SK-N-MC (cell line): ENCODE results near the gene KRTAP10-5.
"Not testable (repeated sequence)": the region's sequence is repeated elsewhere in the genome, so short reads cannot be mapped to it uniquely, and the experiment has no call there.

Experiments
- DNase-seq: peaks from one replicate; pipeline ENCODE4 v3.0.0-alpha.2; 2011; ENCODE audit warnings: low read depth, low spot score
- H3K27ac ChIP-seq: fragments of 200-600 bp; sonication (generic); 2 replicates; pipeline ENCODE4 v1.5.1; 2016; ENCODE audit warnings: mixed run types
- H3K36me3 ChIP-seq: fragments of 200-600 bp; sonication (generic); 2 replicates; pipeline ENCODE4 v1.6.1; 2017; ENCODE audit warnings: antibody characterized with exemption, low read length, mixed read lengths; ENCODE audit not compliant: insufficient read depth
- H3K4me3 ChIP-seq: fragments of 200-600 bp; sonication (generic); 2 replicates; pipeline ENCODE4 v1.5.1; 2016
- H3K9ac ChIP-seq: fragments of 200-600 bp; sonication (generic); 2 replicates; pipeline ENCODE4 v1.8.0; 2017; ENCODE audit warnings: mixed run types, mixed read lengths; ENCODE audit not compliant: insufficient read length
- H3K9me3 ChIP-seq: fragments of 200-600 bp; sonication (generic); 2 replicates; pipeline ENCODE4 v1.6.1; 2017; ENCODE audit warnings: low read depth, mild to moderate bottlenecking, antibody characterized with exemption, low read length, moderate library complexity, mixed read lengths
- EZH2 ChIP-seq: fragments of 200-600 bp; sonication (generic); IDR thresholded peaks from one replicate; pipeline ENCODE4 v1.6.1; 2017; ENCODE audit warnings: antibody characterized with exemption
- FOXP2 ChIP-seq: optimal IDR thresholded peaks from 2 replicates; pipeline ENCODE3; 2011; ENCODE audit warnings: mild to moderate bottlenecking, moderate library complexity; ENCODE audit not compliant: insufficient read depth; ENCODE audit errors: extremely low read length, control extremely low read depth
- POLR2AphosphoS5 ChIP-seq: IDR thresholded peaks from 2 replicates; pipeline ENCODE4 v1.6.1; 2012; ENCODE audit warnings: mild to moderate bottlenecking, low read depth, low read length, borderline replicate concordance

Gene KRTAP10-5

GRCh38 chr21:44614161-44614631 is 33.8 kb upstream of the KRTAP10-5 start:
- Histone ChIP-seq H3K36me3 (peaks cover 4% of the 10 kb centered on the region; the same call in 1 of the 2 replicates), H3K9ac (no peak overlapping the region), H3K27ac (no peak overlapping the region), H3K4me3 (no peak overlapping the region), H3K9me3 (peaks cover 3% of the 10 kb centered on the region; the same call in 1 of the 2 replicates)
- TF ChIP-seq POLR2AphosphoS5 (no peak), FOXP2 (no peak), EZH2 (no peak)
- DNase-seq: no peak

- Histone ChIP-seq H3K36me3 (peaks cover under 1% of the 10 kb centered on the region; the same call in 1 of the 2 replicates), H3K9me3 (no peaks in the 10 kb centered on the region), H3K27ac (no peak overlapping the region), H3K4me3 (no peak overlapping the region), H3K9ac (no peak overlapping the region)
- no peak for DNase-seq
- TF ChIP-seq FOXP2: no peak
- TF ChIP-seq EZH2: no peak
- TF ChIP-seq POLR2AphosphoS5: no peak
These were observed 33.2 kb upstream of the KRTAP10-5 start for GRCh38 chr21:44613386-44614155.

- no peak overlapping the region for H3K4me3 ChIP-seq
- no peak for TF ChIP-seq FOXP2
- TF ChIP-seq POLR2AphosphoS5: no peak
- TF ChIP-seq EZH2: no peak
- no peak overlapping the region for H3K27ac ChIP-seq
- no peak overlapping the region for H3K9ac ChIP-seq
- no peaks in the 10 kb centered on the region for H3K9me3 ChIP-seq
- H3K36me3 ChIP-seq: no peaks in the 10 kb centered on the region; the same call in 1 of the 2 replicates
- no peak for DNase-seq
These were observed 32.3 kb upstream of the KRTAP10-5 start for GRCh38 chr21:44612669-44613229.

- TF ChIP-seq FOXP2 (no peak), EZH2 (no peak), POLR2AphosphoS5 (no peak)
- no peak within 1 kb of the TSS for H3K9ac ChIP-seq
- no peak for DNase-seq
- H3K27ac ChIP-seq: no peak within 1 kb of the TSS
- H3K9me3 ChIP-seq: no peaks in the 10 kb centered on the region
- H3K4me3 ChIP-seq: no peak within 1 kb of the TSS
- H3K36me3 ChIP-seq: no peaks in the 10 kb centered on the region; the same call in 1 of the 2 replicates
These were observed 31.7 kb upstream of the KRTAP10-5 start, which contains the start of gene KRTAP10-8 for GRCh38 chr21:44612029-44612486. KRTAP10-8 (plus strand) TSS chr21:44612079; CDS start chr21:44612101, 22 bp downstream.

GRCh38 chr21:44611551-44611950 is 31.1 kb upstream of the KRTAP10-5 start:
- no peaks in the 10 kb centered on the region; the same call in 1 of the 2 replicates for H3K36me3 ChIP-seq
- no peak overlapping the region for H3K9ac ChIP-seq
- TF ChIP-seq EZH2 (no peak), POLR2AphosphoS5 (no peak), FOXP2 (no peak)
- DNase-seq: no peak
- no peak overlapping the region for H3K27ac ChIP-seq
- H3K9me3 ChIP-seq: no peaks in the 10 kb centered on the region
- no peak overlapping the region for H3K4me3 ChIP-seq

- not testable (repeated sequence) for H3K36me3 ChIP-seq, H3K9me3 ChIP-seq, H3K4me3 ChIP-seq, H3K27ac ChIP-seq, H3K9ac ChIP-seq, DNase-seq
These were observed 29.9 kb upstream of the KRTAP10-5 start for GRCh38 chr21:44610157-44610843.

GRCh38 chr21:44609193-44609592 is 28.8 kb upstream of the KRTAP10-5 start:
- Histone ChIP-seq H3K9ac (no peak overlapping the region), H3K9me3 (no peaks in the 10 kb centered on the region), H3K27ac (no peak overlapping the region), H3K4me3 (no peak overlapping the region), H3K36me3 (peaks cover 12% of the 10 kb centered on the region)
- DNase-seq: no peak
- no peak for TF ChIP-seq POLR2AphosphoS5

GRCh38 chr21:44606495-44606894 is 26.1 kb upstream of the KRTAP10-5 start:
- no peak overlapping the region for H3K9ac ChIP-seq
- H3K36me3 ChIP-seq: peaks cover 17% of the 10 kb centered on the region
- no peak overlapping the region for H3K4me3 ChIP-seq
- no peak for TF ChIP-seq EZH2
- no peak for TF ChIP-seq POLR2AphosphoS5
- TF ChIP-seq FOXP2: no peak
- no peak for DNase-seq
- H3K27ac ChIP-seq: no peak overlapping the region
- no peaks in the 10 kb centered on the region for H3K9me3 ChIP-seq

GRCh38 chr21:44603911-44604310 is 23.5 kb upstream of the KRTAP10-5 start:
- no peak overlapping the region for H3K4me3 ChIP-seq
- H3K27ac ChIP-seq: no peak overlapping the region
- no peak for TF ChIP-seq POLR2AphosphoS5
- no peak for DNase-seq
- no peaks in the 10 kb centered on the region for H3K9me3 ChIP-seq
- H3K9ac ChIP-seq: no peak overlapping the region
- peaks cover 17% of the 10 kb centered on the region for H3K36me3 ChIP-seq
